RWPE1 (cell line): ENCODE data around the gene DOCK1.

Experiments used
- CTCF ChIA-PET: fragments of 350-600 bp; sonication (Branson Sonifier 250); formaldehyde crosslinking; extraction: SDS; loops from one replicate; lab custom pipeline; 2021; lab: Yijun Ruan, JAX
- POLR2A ChIA-PET: fragments of 400-600 bp; formaldehyde crosslinking; extraction: SDS; loops from one replicate; lab custom pipeline; 2020; ENCODE audit warnings: antibody characterized with exemption; ENCODE audit not compliant: low non-redundant PET; lab: Yijun Ruan, JAX
- DNase-seq: peaks from one replicate; pipeline ENCODE4 v3.0.0; 2012; ENCODE audit warnings: low spot score
- H3K27ac ChIP-seq: fragments of 450-650 bp; 2 replicates; pipeline ENCODE4 v1.5.1; 2017
- CTCF ChIP-seq: fragments of 450-650 bp; conservative IDR thresholded peaks from 2 replicates; pipeline ENCODE4 v1.5.1; 2017; ENCODE audit warnings: low read depth, mild to moderate bottlenecking

Gene DOCK1

GRCh38 chr10:127080317-127080716 is 175.1 kb downstream of the DOCK1 start:
- ChIA-PET CTCF (interaction anchor here (0.7 kb wide), 2 partner anchors 208 to 636 kb away, joined by 3 read pairs; no protein-coding TSS in a partner anchor), POLR2A (no interaction called here)
- no peak for TF ChIP-seq CTCF
- DNase-seq = no peak
- no peak overlapping the region for H3K27ac ChIP-seq

- DNase-seq = no peak
- POLR2A ChIA-PET = no interaction called here
- H3K27ac ChIP-seq = no peak overlapping the region
- CTCF ChIA-PET = no interaction called here
- TF ChIP-seq CTCF = no peak
These were observed 176.7 kb downstream of the DOCK1 start for GRCh38 chr10:127081851-127082345.

DNA sequence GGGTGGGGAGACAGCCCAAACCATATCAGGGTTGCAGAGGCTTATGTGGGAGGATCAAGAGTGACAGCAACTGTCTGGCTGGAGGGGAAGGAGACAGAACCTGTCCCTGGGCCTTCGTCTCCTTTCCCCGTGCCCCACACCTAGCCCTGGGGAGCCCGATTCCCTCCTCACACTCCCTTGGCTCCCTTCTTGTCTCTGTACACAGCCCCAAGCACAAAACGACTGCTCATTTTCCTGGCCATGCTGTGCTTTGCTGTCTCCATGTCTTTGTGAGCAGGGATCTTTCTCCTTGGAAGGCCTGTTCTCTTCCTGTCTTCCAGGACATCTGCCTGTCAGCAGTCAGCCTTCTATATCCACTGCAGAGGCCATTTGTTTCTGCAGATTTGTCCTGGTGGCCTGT is 177.4 kb downstream of the DOCK1 start:
- no peak for DNase-seq
- ChIA-PET CTCF (no interaction called here), POLR2A (no interaction called here)
- TF ChIP-seq CTCF = no peak
- no peak overlapping the region for H3K27ac ChIP-seq

DNA sequence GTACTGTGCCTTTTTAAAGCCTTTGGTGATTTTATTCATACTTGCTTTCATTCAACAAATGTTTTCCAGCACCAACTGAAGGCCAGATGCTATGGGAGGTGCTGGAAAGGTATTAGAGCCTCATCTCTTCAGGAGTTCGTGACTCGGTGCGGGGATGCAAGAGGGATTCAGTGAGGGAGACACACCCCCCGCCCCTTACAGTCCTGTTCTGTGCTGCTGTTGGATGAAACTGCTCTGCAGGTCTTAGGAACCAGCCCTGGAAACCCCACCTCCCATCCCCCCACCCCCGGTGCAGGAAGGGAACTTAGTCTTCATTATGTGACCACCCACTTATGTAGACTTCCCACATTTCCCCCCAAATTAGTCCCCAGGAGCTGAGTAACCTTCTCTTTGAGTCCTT is 180.7 kb downstream of the DOCK1 start:
- POLR2A ChIA-PET = no interaction called here
- no peak overlapping the region for H3K27ac ChIP-seq
- CTCF ChIA-PET = interaction anchor here (0.7 kb wide), 1 partner anchor 488 kb away, joined by 3 read pairs; no protein-coding TSS in a partner anchor
- no peak for DNase-seq
- no peak for TF ChIP-seq CTCF

- CTCF ChIA-PET = no interaction called here
- no peak for DNase-seq
- H3K27ac ChIP-seq = no peak overlapping the region
- POLR2A ChIA-PET = no interaction called here
- TF ChIP-seq CTCF = no peak
These were observed 183.7 kb downstream of the DOCK1 start for GRCh38 chr10:127088908-127089307.

DNA sequence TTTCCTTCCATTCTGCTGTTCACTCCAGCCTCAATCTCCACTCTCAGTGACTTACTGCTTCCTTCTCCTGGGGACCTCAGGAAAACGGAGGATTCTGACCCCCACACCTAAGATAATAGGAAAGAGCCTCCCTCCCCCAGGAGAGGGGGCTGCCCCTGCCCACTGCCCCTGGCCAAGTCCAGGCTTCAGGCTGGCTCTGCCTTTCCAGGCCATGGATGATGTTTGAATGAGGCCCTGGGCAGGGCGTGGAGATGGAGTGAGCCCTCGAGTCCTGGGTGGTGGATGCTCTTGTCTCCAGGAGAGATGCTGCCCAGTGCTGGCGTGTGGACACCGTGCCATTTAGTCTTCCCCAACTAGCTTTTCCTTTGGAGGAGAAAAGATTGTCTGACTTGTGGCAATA is 184.2 kb downstream of the DOCK1 start:
- no peak for TF ChIP-seq CTCF
- POLR2A ChIA-PET = no interaction called here
- no peak for DNase-seq
- CTCF ChIA-PET = no interaction called here
- no peak overlapping the region for H3K27ac ChIP-seq
